ENCODE measurements around the gene ACSM4. TPM values are rescaled to one million over a fixed set of nuclear protein-coding genes. Genes with fewer than 3 reads are reported as not detected.

The ACSM4 gene
- total RNA-seq, 2 experiments from 2014 or later = not detected

GRCh38 chr12:7310070-7310469 lies 6.2 kb downstream of the ACSM4 start:
- peaks cover 0 to 4% of the 10 kb centered on the region in 2 experiments for H3K27me3 ChIP-seq (ENCODE audit: control insufficient read depth in 1 of 2, insufficient read depth in 2 of 2, low read length in 2 of 2)
- CTCF ChIA-PET = no interaction called here
- Mint-ChIP-seq H3K4me3 (no peak overlapping the region), H3K36me3 (ENCODE audit: low read depth) (no peaks in the 10 kb centered on the region), H3K27ac (no peak overlapping the region), H3K4me1 (ENCODE audit: low read depth) (no peaks in the 10 kb centered on the region), H3K27me3 (peaks cover 6% of the 10 kb centered on the region), H3K9me3 (no peaks in the 10 kb centered on the region)
- intact Hi-C loops (cut with DNase I, micrococcal nuclease) = no loop called here
- no peak for ATAC-seq (ENCODE audit: poor library complexity)
- H3K4me3 ChIP-seq (ENCODE audit: low read length) = no peak overlapping the region
- H3K36me3 ChIP-seq (ENCODE audit: insufficient read depth, low read length) = no peaks in the 10 kb centered on the region
- no peaks in the 10 kb centered on the region for H3K4me1 ChIP-seq (ENCODE audit: insufficient read depth, low read length)
- H3K27ac ChIP-seq (ENCODE audit: low read depth in 1 of 2, low read length in 2 of 2) = no peak overlapping the region
- no peak for DNase-seq
- POLR2A ChIA-PET = no interaction called here
- TF ChIP-seq CTCF (IDR thresholded peaks at IDR 0.05) = no peak
- H3K9me3 ChIP-seq (ENCODE audit: control insufficient read depth in 1 of 2, insufficient read depth in 1 of 2, low read length in 2 of 2) = no peaks in the 10 kb centered on the region

GRCh38 chr12:7319930-7320329 lies 16.1 kb downstream of the ACSM4 start:
- intact Hi-C loops (cut with DNase I, micrococcal nuclease) = no loop called here
- Histone ChIP-seq H3K4me3 (ENCODE audit: low read length) (no peak overlapping the region), H3K27me3 (ENCODE audit: control insufficient read depth in 1 of 2, insufficient read depth in 2 of 2, low read length in 2 of 2) (no peaks in the 10 kb centered on the region), H3K4me1 (ENCODE audit: insufficient read depth, low read length) (no peaks in the 10 kb centered on the region), H3K27ac (ENCODE audit: low read depth in 1 of 2, low read length in 2 of 2) (no peak overlapping the region), H3K9me3 (ENCODE audit: control insufficient read depth in 1 of 2, insufficient read depth in 1 of 2, low read length in 2 of 2) (no peaks in the 10 kb centered on the region), H3K36me3 (ENCODE audit: insufficient read depth, low read length) (no peaks in the 10 kb centered on the region)
- DNase-seq (peak in 3 of 14 experiments; percentile 2 to 24 (median 16)), ATAC-seq (ENCODE audit: poor library complexity) (no peak)
- CTCF ChIA-PET = no interaction called here
- Mint-ChIP-seq H3K4me1 (ENCODE audit: low read depth) (no peaks in the 10 kb centered on the region), H3K4me3 (no peak overlapping the region), H3K36me3 (ENCODE audit: low read depth) (no peaks in the 10 kb centered on the region), H3K27me3 (peaks cover 4% of the 10 kb centered on the region), H3K27ac (no peak overlapping the region), H3K9me3 (no peaks in the 10 kb centered on the region)
- POLR2A ChIA-PET = no interaction called here
- TF ChIP-seq CTCF (IDR thresholded peaks at IDR 0.05) = no peak

- H3K36me3 ChIP-seq (ENCODE audit: insufficient read depth, low read length) = no peaks in the 10 kb centered on the region
- ChIA-PET POLR2A (no interaction called here), CTCF (no interaction called here)
- H3K9me3 ChIP-seq (ENCODE audit: control insufficient read depth in 1 of 2, insufficient read depth in 1 of 2, low read length in 2 of 2) = no peaks in the 10 kb centered on the region
- H3K27ac ChIP-seq (ENCODE audit: low read depth in 1 of 2, low read length in 2 of 2) = no peak overlapping the region
- TF ChIP-seq CTCF (IDR thresholded peaks at IDR 0.05) = no peak
- intact Hi-C loops (cut with DNase I, micrococcal nuclease) = no loop called here
- Mint-ChIP-seq H3K9me3 (no peaks in the 10 kb centered on the region), H3K36me3 (ENCODE audit: low read depth) (no peaks in the 10 kb centered on the region), H3K4me1 (ENCODE audit: low read depth) (no peaks in the 10 kb centered on the region), H3K27ac (no peak overlapping the region), H3K27me3 (peaks cover 9% of the 10 kb centered on the region), H3K4me3 (no peak overlapping the region)
- ATAC-seq (ENCODE audit: poor library complexity) (no peak), DNase-seq (no peak)
- no peaks in the 10 kb centered on the region for H3K27me3 ChIP-seq (ENCODE audit: control insufficient read depth in 1 of 2, insufficient read depth in 2 of 2, low read length in 2 of 2)
- H3K4me1 ChIP-seq (ENCODE audit: insufficient read depth, low read length) = no peaks in the 10 kb centered on the region
- no peak overlapping the region for H3K4me3 ChIP-seq (ENCODE audit: low read length)
Measured at GRCh38 chr12:7321624-7322023, 17.8 kb downstream of the ACSM4 start.

Measured in CD4-positive, alpha-beta T cell (primary cell).